ENCODE results near the gene SEC14L5.
"Not testable (repeated sequence)": the region's sequence is repeated elsewhere in the genome, so short reads cannot be mapped to it uniquely, and the experiment has no call there.

Gene SEC14L5

DNA sequence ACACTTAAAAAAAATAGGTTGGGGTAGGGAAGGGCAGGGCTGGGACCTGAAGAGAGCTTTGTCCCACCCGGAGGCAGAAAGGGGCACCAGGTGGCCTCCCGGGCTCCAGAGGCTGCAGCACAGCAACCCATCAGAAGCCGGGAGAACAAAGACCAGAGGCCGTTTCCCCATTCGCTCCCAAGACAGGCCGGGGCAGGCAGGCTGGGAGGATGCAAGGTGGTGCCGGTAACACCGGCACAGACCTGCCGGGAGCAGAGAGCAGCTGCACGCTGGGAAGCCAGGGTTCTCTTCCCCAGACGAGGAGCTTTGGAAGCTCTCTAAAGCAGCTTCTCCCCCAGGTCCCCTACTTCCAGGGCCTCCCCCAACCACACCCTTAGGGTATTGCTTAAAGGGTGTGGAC lies 26.7 kb upstream of the SEC14L5 start:
- no peak for DNase-seq (ENCODE audit: low read depth)

DNA sequence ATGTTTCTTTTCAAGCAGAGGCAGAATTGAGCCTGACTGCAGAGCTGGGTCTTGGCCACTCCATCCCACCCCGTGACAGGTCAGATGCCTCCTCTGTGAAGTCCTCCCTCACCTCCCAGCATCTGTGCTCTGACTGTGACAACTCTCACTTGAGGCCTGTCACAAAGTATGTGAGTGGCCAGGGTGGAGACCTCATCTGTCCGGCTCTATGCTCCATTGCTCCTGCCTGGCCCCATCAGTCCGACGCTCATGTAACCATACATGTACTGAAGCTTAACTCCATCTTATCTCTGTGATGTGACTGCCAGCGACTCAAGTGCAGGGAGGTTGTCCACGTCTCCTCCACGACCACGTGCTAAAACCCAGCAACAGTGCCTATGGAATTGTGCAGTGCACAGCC lies 24.7 kb upstream of the SEC14L5 start:
- no peak for DNase-seq (ENCODE audit: low read depth)

- DNase-seq (ENCODE audit: low read depth): no peak
Observed at GRCh38 chr16:4933871-4934395, 24.2 kb upstream of the SEC14L5 start.

GRCh38 chr16:4934591-4934990 lies 23.5 kb upstream of the SEC14L5 start:
- DNase-seq (ENCODE audit: low read depth): no peak

- DNase-seq (ENCODE audit: low read depth): no peak
Observed at GRCh38 chr16:4935241-4935855, 22.8 kb upstream of the SEC14L5 start.

DNA sequence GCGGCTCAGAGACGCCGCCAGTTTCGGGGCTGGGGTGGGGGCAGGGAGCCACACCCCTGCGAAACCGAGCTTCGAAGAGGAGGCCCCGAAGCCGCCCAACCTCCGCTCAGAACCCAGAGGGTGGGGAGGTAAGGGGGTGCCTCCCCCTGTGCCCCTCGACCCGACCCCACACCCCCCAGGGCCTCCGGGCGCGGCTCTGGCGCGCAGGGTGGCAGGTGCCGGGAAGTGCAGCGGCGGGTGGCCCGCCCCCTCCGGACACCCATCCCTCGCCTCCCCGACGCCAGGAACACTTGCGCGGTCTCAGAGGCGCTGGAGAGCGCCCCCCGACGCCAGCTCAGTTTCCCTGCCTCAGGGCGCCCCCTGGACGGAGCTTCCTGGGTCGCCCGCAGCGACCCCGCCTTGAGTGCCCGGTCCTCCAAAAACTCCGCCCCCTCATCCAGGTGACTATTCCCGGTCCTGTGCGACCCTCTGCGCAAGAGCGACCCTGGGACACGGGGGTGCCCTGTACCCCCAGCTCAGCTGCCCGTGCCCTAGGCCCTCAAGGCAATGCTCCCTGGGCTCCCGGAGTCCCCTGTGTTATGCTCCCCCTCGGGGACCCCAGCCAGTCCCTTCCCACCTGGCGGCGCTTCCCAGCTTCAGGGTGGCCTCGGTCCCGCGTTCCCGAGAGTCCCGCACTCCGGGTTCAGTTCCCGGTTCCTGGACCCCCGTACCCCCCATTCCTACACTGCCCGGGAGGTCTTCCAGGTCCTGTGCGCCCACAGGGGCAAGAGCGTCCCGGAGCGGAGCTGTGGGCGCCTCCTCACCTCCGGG lies 21.7 kb upstream of the SEC14L5 start:
- no peak for DNase-seq (ENCODE audit: low read depth)

DNA sequence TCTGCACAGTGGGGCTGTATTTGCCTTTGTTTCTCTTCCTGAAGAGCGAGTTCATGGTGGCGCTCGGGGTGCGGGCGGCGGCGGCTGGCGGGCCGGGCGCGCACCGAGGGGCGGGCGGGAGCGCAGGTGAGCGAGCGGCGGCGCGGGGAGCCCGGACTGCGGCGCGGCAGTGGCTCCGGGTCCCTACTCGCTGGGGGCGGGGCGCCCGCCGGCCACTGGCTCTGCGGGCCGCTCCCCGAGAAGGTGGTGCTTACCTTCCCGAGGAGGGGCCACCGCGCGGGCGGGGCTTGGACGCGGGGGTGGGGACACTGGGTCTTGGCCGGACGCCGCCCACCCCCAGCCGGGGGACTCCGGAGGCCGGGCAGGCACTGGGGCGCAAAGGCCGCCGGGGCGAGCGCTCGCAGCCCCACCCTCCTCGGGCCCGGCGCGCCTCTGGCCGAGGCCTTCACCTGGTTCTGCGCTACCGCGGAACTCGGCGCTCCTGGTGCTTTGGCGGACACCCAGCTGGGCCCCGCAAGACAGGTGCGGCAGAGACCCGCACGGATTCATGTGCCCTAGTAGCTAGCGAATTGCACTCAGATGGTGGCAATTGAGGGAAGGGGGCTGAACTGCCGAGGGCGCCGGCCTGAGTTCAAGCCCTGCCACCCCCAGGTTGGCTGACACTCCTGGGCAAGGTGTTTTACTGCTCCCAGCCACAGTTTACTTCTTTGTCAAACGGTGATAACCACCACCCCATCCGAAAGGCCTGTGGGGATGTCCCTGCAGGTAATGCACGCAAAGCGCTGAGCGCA lies 20.9 kb upstream of the SEC14L5 start, which contains the start of gene PPL:
Gene PPL (minus strand): TSS at position 158 of the 791 bp plus-strand sequence. CDS start 103 bp downstream, at position 55.
- no peak for DNase-seq (ENCODE audit: low read depth)

DNA sequence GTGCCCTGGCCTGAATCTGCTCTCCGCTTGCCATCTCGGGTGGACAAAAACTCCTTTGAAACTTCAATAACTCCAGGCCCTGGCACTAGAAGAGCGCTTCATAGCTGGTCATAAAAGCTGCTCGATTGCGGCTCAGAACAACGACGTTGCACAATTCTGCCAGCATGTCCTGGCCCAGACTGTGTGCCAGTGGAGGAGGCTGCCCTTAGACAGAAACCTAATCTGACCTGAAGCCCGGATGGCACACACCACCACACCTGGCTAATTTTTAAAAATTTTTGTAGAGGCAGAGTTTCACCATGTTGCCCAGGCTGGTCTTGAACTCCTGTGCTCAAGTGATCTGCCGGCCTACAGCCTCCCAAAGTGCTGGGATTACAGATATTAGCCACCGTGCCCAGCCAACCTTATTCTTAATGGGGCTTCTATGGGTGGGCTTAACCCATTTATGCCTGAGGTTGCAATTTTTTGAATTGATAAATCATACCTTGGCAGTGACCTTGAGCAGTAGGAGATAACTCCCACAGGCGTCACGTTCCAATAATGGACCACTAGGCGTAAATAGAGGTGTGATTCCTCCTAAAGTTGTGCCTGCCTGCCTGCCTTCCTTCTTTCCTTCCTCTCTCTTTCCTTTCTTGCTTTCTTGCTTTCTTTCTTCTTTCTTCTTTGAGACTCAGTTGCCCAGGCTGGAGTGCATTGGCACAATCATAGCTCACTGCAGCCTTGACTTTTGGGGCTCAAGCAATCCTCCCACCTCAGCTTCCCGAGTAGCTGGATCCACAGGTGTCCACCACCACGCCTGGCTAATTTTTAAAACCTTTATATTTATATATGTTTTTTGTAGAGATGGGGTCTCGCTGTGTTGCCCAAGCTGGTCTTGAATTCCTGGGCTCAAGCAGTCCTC lies 20.1 kb upstream of the SEC14L5 start:
- no peak for DNase-seq (ENCODE audit: low read depth)

- no peak for DNase-seq (ENCODE audit: low read depth)
Observed at GRCh38 chr16:4938683-4939030, 19.5 kb upstream of the SEC14L5 start.

DNA sequence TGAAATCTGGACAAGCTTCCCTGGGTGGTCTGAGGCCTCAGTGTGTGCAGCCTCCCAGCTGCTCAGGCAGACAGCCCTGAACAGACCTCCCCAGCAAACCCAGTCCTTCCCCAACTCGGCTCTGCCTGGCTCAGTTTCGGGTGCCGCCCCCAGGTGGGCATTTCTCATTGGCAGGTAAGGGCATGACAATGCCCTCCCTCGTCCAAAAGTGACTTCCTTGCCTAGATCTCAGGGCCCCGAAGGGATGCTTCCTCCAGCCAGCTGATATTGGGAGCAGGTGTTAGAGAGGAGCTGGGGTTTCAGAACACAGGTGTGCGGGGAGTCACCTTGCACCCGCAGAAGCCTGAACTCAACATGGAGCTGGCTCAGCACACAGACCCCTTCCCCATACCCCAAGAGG lies 17.4 kb upstream of the SEC14L5 start:
- DNase-seq (ENCODE audit: low read depth): no peak

GRCh38 chr16:4942481-4942880 lies 15.6 kb upstream of the SEC14L5 start:
- DNase-seq (ENCODE audit: low read depth): no peak

DNA sequence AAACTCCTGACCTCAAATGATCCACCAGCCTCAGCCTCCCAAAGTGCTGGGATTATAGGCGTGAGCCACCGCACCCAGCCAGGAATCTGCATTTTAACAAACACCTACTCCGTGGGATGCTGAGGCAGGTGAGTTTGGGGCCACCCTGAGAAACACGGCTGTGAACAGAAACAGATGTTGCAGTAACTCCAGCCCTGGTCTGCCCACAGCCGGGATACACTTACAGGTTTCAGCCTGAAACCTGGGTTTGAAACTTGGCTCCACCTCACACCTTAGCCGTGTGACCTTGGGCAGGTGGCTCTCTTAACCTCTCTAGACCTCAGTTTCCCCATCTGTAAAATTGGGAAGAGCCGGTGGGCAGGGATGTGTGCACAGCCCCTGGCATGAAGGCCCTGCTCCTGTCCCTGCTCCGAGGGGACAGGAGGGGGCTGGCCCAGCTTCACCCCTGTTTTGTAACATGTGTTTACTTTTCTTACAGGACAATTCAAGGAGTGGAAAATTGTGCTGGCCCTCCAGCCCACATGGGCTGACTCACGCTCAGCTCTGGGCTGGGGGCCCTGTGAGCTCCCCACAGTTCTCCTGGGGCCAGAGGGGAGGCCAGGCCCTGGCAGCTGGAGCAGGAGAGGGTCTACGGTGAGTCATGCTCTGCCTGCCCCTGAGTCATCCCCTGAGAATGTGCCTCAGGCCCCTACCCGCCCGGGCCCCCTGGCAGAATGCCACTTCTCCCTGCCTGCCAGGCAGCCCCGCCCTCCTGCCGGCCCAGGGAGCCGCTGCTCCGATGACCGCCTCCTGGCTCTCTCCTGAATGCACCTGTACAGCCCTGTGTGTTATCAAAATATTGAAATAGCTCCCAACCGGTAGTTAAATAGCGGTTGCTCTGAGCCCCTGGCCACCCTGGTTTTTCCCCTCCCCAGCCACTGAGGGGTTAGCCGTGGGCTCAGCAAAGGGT lies 13.5 kb upstream of the SEC14L5 start:
- DNase-seq (ENCODE audit: low read depth): no peak

DNA sequence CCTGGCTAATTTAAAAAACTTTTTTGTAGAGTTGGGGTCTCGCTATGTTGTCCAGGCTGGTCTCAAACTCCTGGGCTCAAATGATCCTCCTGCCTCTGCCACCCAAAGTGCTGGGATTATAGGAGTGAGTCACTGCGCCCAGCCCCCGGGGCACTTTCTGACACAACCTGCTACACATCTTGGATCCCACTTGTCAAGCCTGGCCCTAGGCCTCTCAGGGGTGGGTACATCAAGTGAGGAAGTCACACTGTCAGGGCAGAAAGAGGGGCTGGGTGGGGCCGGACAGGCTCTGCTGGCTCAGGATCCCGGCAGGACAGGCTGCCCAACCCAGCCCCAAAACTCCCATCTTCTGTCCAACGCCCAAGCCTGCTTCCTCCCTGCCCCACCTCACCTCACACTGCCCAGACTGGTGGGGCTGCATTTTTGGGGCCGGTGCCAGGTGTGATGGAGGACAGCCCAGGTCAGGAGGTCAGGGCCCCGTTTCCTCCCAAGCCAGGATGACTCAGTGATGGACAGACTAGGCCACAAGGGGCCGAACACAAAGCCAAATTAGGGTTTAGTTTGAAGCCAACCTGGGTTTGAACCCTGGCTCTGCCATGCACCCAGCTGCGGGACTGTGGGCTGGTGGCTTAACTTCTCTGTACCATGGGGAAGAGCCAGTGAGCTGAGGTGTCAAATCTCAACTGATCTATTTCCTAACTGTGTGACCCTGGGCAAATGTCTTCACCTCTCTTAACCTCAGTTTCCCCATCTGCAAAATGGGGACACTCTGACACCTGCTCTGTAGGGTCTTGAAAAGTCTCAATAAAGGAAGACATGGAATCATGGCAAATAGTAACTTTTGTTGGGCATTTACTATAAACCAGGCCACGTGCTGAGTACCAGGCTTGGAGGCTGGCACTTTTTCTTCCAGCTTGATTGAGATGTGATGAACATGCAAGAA lies 12.3 kb upstream of the SEC14L5 start:
- no peak for DNase-seq (ENCODE audit: low read depth)

DNA sequence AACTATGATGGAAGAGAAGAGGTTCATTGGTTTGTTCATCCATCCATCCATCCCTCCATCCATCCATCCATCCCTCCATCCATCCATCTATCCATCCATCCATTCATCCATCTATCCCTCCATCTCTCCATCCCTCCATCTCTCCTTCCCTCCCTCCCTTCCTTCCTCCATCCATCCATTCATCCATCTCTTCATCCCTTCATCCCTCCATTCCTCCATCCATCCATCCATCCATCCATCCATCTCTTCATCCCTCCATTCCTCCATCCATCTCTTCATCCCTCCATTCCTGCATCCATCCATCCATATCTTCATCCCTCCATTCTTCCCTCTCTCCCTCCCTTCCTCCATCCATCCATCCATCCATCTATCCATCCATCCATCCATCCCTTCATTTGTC lies 11.2 kb upstream of the SEC14L5 start:
- no peak for DNase-seq (ENCODE audit: low read depth)

GRCh38 chr16:4947722-4948503 lies 10.2 kb upstream of the SEC14L5 start:
- no peak for DNase-seq (ENCODE audit: low read depth)

GRCh38 chr16:4948903-4949766 lies 9.0 kb upstream of the SEC14L5 start:
- DNase-seq (ENCODE audit: low read depth): no peak

DNA sequence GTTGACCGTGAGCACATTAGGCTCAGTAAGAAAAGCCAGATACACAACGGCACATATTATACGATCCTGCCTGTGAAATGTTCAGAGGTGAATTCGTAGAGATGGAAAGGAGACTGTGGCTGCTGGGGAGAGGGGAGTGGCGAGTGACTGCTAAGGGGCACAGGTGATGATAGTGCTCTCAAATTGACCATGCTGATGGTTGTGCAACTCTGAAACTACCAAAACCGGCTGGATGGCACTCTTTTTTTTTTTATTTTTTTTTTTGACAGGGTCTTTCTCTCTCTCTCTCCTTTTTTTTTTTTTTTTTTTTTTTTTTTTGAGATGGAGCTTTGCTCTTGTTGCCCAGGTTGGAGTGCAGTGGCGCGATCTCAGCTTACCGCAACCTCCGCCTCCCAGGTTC lies 8.1 kb upstream of the SEC14L5 start:
- no peak for DNase-seq (ENCODE audit: low read depth)

- not testable (repeated sequence) for DNase-seq (ENCODE audit: low read depth)
Observed at GRCh38 chr16:4951583-4951982, 6.5 kb upstream of the SEC14L5 start.

Data from stimulated activated CD8-positive, alpha-beta memory T cell treated with anti-CD3 and anti-CD28 coated beads, Interleukin-4, amount 100 ng/mL, for 24 hours (primary cell).